Endodermal cell (in vitro differentiated cells): ENCODE data around the gene TMEM80. TPM values are rescaled to one million over a fixed set of nuclear protein-coding genes. Genes with fewer than 3 reads are reported as not detected.
A peak's percentile ranks its signal among the peaks of the same experiment; 100 is the strongest.

Source experiments
- DNase-seq: peaks from one replicate; pipeline ENCODE4 v3.0.0-alpha.2; 2017
- H3K27ac ChIP-seq: 2 replicates; pipeline ENCODE4 v1.5.1; 2013; ENCODE audit warnings: mild to moderate bottlenecking, low read depth, low read length, moderate library complexity
- H3K27me3 ChIP-seq: 2 replicates; pipeline ENCODE4 v1.6.1; 2013; ENCODE audit warnings: mild to moderate bottlenecking, low read length, moderate library complexity; ENCODE audit not compliant: insufficient read depth, control insufficient read depth, poor library complexity, severe bottlenecking
- H3K36me3 ChIP-seq: 2 replicates; pipeline ENCODE4 v1.7.0; 2013; ENCODE audit warnings: mild to moderate bottlenecking, low read length, moderate library complexity; ENCODE audit not compliant: control insufficient read depth, insufficient read depth
- H3K4me1 ChIP-seq: one replicate; pipeline ENCODE4 v1.7.0; 2013; ENCODE audit warnings: low read length; ENCODE audit not compliant: control insufficient read depth, insufficient read depth
- H3K4me3 ChIP-seq: 2 replicates; pipeline ENCODE4 v1.5.1; 2013; ENCODE audit warnings: mild to moderate bottlenecking, low read length, moderate library complexity
- H3K9ac ChIP-seq: 2 replicates; pipeline ENCODE4 v1.6.1; 2013; ENCODE audit warnings: mild to moderate bottlenecking, low read length, moderate library complexity; ENCODE audit not compliant: poor library complexity, severe bottlenecking; ENCODE audit errors: extremely low read depth
- H3K9me3 ChIP-seq: 2 replicates; pipeline ENCODE4 v1.6.1; 2013; ENCODE audit warnings: mild to moderate bottlenecking, low read length, moderate library complexity; ENCODE audit not compliant: control insufficient read depth
- H3K27ac Mint-ChIP-seq: 2 replicates; pipeline ENCODE4 v1.8.0; 2020; ENCODE audit warnings: mixed read lengths
- H3K27me3 Mint-ChIP-seq: 2 replicates; pipeline ENCODE4 v1.8.0; 2021; ENCODE audit warnings: mild to moderate bottlenecking, mixed read lengths; ENCODE audit not compliant: insufficient read depth
- H3K36me3 Mint-ChIP-seq: 2 replicates; pipeline ENCODE4 v1.8.0; 2020; ENCODE audit warnings: low read depth, mixed read lengths
- H3K4me1 Mint-ChIP-seq: 2 replicates; pipeline ENCODE4 v1.8.0; 2020; ENCODE audit warnings: mixed read lengths
- H3K4me3 Mint-ChIP-seq: 2 replicates; pipeline ENCODE4 v1.8.0; 2020; ENCODE audit warnings: mild to moderate bottlenecking, moderate library complexity, mixed read lengths
- H3K9me3 Mint-ChIP-seq: 2 replicates; pipeline ENCODE4 v1.8.0; 2020; ENCODE audit warnings: mild to moderate bottlenecking, mixed read lengths
- WGBS, 2 experiments: methylation state at CpG; one replicate each; pipeline versions ENCODE4 v1.1.5 to v1.1.7; 2013; ENCODE audit warnings: missing lambda C conversion rate in 2 of 2, mixed read lengths in 1 of 2; ENCODE audit not compliant: insufficient coverage in 1 of 2, insufficient read length in 1 of 2; 5-methylcytosine and 5-hydroxymethylcytosine counted together
- total RNA-seq, 2 donors: library from RNA; stranded (reverse); fragmentation: NEBNext Ultra II Directional in 1 of 2; extraction: Animal tissue kit (Norgen Biotek cat#: 25700) in 1 of 2; gene quantifications; 2 replicates in 1 of 2; 3 replicates in 1 of 2; pipeline ENCODE4 v1.2.1, GENCODE V29; 2021
- TF ChIP-seq, protein P1 (sequence below): fragments of 200-600 bp; sonication (generic); conservative IDR thresholded peaks from 2 replicates; pipeline ENCODE4 v1.5.0; 2021; ENCODE audit warnings: antibody characterized with exemption, mild to moderate bottlenecking

Gene TMEM80
- total RNA-seq, 2 donors from 2014 or later: 13.2 to 19.1 TPM

GRCh38 chr11:742156-742546 lies 46.5 kb downstream of the TMEM80 start:
- H3K27me3 Mint-ChIP-seq: peaks cover 6% of the 10 kb centered on the region
- Histone ChIP-seq H3K4me1 (peaks cover 2% of the 10 kb centered on the region), H3K27ac (no peak overlapping the region), H3K9me3 (peaks cover 5% of the 10 kb centered on the region), H3K36me3 (no peaks in the 10 kb centered on the region), H3K27me3 (no peaks in the 10 kb centered on the region), H3K4me3 (no peak overlapping the region), H3K9ac (no peak overlapping the region)
- TF ChIP-seq, protein P1, sequence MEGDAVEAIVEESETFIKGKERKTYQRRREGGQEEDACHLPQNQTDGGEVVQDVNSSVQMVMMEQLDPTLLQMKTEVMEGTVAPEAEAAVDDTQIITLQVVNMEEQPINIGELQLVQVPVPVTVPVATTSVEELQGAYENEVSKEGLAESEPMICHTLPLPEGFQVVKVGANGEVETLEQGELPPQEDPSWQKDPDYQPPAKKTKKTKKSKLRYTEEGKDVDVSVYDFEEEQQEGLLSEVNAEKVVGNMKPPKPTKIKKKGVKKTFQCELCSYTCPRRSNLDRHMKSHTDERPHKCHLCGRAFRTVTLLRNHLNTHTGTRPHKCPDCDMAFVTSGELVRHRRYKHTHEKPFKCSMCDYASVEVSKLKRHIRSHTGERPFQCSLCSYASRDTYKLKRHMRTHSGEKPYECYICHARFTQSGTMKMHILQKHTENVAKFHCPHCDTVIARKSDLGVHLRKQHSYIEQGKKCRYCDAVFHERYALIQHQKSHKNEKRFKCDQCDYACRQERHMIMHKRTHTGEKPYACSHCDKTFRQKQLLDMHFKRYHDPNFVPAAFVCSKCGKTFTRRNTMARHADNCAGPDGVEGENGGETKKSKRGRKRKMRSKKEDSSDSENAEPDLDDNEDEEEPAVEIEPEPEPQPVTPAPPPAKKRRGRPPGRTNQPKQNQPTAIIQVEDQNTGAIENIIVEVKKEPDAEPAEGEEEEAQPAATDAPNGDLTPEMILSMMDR: no peak
- no peak overlapping the region for H3K27ac Mint-ChIP-seq
- peak; percentile 61 for DNase-seq
- H3K4me1 Mint-ChIP-seq: peaks cover 3% of the 10 kb centered on the region
- WGBS, 2 experiments: 81 to 91% methylated on average over 3 of the region's 3 CpGs
- no peaks in the 10 kb centered on the region for H3K9me3 Mint-ChIP-seq
- H3K4me3 Mint-ChIP-seq: no peak overlapping the region
- H3K36me3 Mint-ChIP-seq: no peaks in the 10 kb centered on the region

- H3K27me3 Mint-ChIP-seq: peaks cover 2% of the 10 kb centered on the region
- H3K27ac ChIP-seq: no peak overlapping the region
- TF ChIP-seq, protein P1: no peak
These were observed 47.1 kb downstream of the TMEM80 start for GRCh38 chr11:742571-743201.

DNA sequence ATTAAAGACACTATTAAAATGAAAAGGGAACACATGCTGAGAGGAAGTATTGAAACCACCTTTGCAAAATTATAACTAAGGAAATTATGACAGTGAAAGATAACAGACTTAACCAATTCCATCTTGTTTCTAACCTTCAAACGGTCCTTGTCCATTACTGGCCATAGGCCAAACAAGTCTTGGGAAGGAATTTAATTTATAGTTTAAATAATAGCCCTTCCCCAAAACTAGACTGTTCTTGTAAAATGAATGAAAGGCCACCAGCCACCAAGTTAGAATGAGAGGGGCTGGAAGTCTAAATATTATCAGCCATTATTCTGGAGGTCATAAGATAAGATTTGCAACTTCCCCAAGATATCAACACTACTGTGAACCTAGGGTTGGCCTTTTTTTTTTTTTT lies 49.8 kb downstream of the TMEM80 start:
- TF ChIP-seq, protein P1: no peak
- no peak overlapping the region for H3K4me3 Mint-ChIP-seq
- H3K27me3 Mint-ChIP-seq: no peaks in the 10 kb centered on the region
- no peak overlapping the region for H3K4me3 ChIP-seq
- H3K36me3 ChIP-seq: no peaks in the 10 kb centered on the region
- peaks cover 4% of the 10 kb centered on the region for H3K36me3 Mint-ChIP-seq
- peaks cover 12% of the 10 kb centered on the region for H3K4me1 Mint-ChIP-seq
- WGBS, 2 experiments: no CpG with 5 or more reads among the region's 1 CpG
- H3K9me3 ChIP-seq: peaks cover 5% of the 10 kb centered on the region
- H3K9me3 Mint-ChIP-seq: no peaks in the 10 kb centered on the region
- H3K27ac Mint-ChIP-seq: no peak overlapping the region
- H3K27me3 ChIP-seq: no peaks in the 10 kb centered on the region
- H3K9ac ChIP-seq: no peak overlapping the region
- no peak for DNase-seq
- H3K4me1 ChIP-seq: peaks cover 7% of the 10 kb centered on the region
- H3K27ac ChIP-seq: no peak overlapping the region

More at GRCh38 chr11:742571-743201, 47.1 kb downstream of the TMEM80 start:
- DNase-seq: no peak
- Histone ChIP-seq H3K4me1 (peaks cover 2% of the 10 kb centered on the region), H3K9ac (no peak overlapping the region), H3K9me3 (peaks cover 5% of the 10 kb centered on the region), H3K27me3 (no peaks in the 10 kb centered on the region), H3K4me3 (no peak overlapping the region), H3K36me3 (no peaks in the 10 kb centered on the region)
- Mint-ChIP-seq H3K36me3 (no peaks in the 10 kb centered on the region), H3K9me3 (no peaks in the 10 kb centered on the region), H3K4me3 (no peak overlapping the region), H3K27ac (no peak overlapping the region), H3K4me1 (peaks cover 3% of the 10 kb centered on the region)
- WGBS, 2 experiments: 83 to 91% methylated on average over 2 to 4 of the region's 4 CpGs
